HG03565 (cell line): ENCODE measurements around the gene NFE2L3.
A peak's percentile ranks its signal among the peaks of the same experiment; 100 is the strongest.
"Not testable (repeated sequence)": the region's sequence is repeated elsewhere in the genome, so short reads cannot be mapped to it uniquely, and the experiment has no call there.

Source experiments
- ATAC-seq: cut with Tn5 transposase; IDR thresholded peaks from one replicate; pipeline ENCODE4 v1.9.1; 2021; ENCODE audit warnings: mild to moderate bottlenecking, moderate library complexity; ENCODE audit not compliant: unreplicated experiment

The NFE2L3 gene

DNA sequence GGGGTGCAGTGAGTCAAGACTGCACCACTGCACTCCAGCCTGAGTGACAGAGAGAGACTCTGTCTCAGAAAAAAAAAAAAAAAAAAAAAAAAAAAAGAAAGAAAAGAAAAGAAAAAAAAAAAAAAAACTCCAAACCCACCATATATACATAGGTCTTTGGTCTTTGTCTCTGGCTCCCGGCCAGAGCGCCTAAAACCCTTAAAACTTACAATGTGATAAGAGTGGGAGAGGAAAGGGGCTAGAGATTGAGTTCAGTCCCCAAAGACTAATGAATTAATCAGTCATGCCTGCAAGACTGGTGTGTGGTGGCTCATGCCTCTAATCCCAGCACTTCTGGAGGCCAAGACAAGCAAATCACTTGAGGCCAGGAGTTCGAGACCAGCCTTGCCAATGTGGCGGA lies 6.8 kb upstream of the NFE2L3 start:
- no peak for ATAC-seq

DNA sequence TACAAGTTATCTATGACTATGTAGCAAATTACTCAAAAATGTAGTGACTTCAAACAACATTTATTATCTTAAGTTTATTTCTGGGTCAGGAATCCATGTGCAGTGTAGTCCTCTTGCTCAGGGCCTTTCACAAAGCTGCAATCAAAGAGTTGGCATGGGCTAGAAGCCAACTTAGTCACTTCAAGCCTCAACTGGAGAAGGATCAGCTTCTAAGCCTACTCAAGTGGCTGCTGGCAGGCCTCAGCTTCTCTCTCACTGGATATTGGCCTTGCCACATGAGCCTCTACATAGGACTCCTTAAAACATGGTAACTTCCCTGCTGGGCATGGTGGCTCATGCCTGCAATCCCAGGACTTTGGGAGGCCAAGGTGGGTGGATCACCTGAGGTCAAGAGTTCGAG lies 5.0 kb upstream of the NFE2L3 start:
- ATAC-seq: no peak

DNA sequence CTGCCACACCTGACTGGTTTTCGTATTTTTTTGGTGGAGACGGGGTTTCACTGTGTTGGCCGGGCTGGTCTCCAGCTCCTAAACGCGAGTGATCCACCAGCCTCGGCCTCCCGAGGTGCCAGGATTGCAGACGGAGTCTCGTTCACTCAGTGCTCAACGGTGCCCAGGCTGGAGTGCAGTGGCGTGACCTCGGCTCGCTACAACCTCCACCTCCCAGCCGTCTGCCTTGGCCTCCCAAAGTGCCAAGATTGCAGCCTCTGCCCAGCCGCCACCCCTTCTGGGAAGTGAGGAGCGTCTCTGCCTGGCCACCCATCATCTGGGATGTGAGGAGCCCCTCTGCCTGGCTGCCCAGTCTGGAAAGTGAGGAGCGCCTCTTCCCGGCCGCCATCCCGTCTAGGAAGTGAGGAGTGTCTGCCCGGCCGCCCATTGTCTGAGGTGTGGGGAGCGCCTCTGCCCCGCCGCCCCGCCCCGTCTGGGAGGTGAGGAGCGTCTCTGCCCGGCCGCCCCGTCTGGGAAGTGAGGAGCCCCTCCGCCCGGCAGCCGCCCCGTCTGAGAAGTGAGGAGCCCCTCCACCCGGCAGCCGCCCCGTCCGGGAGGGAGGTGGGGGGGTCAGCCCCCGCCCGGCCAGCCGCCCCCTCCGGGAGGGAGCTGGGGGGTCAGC lies 4.2 kb upstream of the NFE2L3 start:
- not testable (repeated sequence) for ATAC-seq

DNA sequence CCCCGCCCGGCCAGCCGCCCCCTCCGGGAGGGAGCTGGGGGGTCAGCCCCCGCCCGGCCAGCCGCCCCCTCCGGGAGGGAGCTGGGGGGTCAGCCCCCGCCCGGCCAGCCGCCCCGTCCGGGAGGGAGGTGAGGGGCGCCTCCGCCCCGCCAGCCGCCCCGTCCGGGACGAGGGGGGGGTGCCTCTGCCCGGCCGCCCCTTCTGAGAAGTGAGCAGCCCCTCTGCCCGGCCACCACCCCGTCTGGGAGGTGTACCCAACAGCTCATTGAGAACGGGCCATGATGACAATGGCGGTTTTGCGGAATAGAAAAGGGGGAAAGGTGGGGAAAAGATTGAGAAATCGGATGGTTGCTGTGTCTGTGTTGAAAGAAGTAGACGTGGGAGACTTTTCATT lies 3.7 kb upstream of the NFE2L3 start:
- not testable (repeated sequence) for ATAC-seq

- ATAC-seq: no peak
Measured at GRCh38 chr7:26149391-26149977, 2.5 kb upstream of the NFE2L3 start.

GRCh38 chr7:26151096-26151495 lies 902 bp upstream of the NFE2L3 start:
- no peak for ATAC-seq

- no peak for ATAC-seq
Measured at GRCh38 chr7:26151650-26151952, 397 bp upstream of the NFE2L3 start.

- ATAC-seq: peak; percentile 11
Measured at GRCh38 chr7:26152782-26153240, 813 bp downstream of the NFE2L3 start.

- no peak for ATAC-seq
Measured at GRCh38 chr7:26153241-26153822, 1.3 kb downstream of the NFE2L3 start.

DNA sequence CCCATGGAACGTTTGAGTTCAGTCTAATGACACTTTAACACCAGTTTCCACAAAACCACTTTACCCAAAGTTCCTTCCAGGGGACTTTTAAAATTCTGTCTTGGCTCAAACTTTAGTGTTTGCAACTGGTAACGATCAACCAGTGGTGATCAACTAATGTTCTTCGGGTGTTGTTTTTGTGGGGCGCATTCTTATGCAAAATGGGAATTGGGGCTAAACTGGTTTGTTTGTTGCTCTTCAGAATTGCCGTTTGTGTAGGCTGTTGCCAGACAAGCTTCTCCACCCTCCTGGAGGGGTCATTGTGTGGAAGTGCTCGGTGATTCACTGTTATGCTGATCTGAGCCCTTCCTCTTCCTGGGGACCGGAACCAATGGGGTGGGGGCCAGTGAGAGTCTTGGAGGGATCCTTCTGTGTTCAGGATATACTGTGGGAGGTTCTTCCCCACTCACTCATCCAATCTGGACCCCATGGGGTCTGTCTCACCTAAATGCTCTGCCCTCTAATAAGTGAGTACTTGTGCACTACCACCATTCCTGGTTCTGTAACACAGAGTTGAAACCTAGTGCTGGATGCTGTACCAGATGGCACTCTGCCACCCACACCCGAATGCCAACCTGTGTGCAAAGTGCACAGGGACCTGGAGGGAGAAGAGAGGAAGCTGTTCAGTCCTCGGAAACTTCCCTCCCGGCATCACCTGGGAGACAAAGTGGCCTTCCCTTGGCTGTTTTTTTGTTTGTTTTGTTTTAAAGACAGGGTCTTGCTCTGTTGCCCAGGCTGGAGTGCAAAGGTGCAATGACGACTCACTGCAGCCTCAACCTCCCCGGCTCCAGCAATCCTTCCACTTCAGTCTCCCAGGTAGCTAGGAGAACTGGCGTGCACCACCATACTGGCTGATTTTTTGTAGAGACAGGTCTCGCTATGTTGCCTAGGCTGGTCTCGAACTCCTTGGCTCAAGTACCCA lies 2.1 kb downstream of the NFE2L3 start:
- no peak for ATAC-seq

- ATAC-seq: no peak
Measured at GRCh38 chr7:26155531-26156375, 3.8 kb downstream of the NFE2L3 start.

DNA sequence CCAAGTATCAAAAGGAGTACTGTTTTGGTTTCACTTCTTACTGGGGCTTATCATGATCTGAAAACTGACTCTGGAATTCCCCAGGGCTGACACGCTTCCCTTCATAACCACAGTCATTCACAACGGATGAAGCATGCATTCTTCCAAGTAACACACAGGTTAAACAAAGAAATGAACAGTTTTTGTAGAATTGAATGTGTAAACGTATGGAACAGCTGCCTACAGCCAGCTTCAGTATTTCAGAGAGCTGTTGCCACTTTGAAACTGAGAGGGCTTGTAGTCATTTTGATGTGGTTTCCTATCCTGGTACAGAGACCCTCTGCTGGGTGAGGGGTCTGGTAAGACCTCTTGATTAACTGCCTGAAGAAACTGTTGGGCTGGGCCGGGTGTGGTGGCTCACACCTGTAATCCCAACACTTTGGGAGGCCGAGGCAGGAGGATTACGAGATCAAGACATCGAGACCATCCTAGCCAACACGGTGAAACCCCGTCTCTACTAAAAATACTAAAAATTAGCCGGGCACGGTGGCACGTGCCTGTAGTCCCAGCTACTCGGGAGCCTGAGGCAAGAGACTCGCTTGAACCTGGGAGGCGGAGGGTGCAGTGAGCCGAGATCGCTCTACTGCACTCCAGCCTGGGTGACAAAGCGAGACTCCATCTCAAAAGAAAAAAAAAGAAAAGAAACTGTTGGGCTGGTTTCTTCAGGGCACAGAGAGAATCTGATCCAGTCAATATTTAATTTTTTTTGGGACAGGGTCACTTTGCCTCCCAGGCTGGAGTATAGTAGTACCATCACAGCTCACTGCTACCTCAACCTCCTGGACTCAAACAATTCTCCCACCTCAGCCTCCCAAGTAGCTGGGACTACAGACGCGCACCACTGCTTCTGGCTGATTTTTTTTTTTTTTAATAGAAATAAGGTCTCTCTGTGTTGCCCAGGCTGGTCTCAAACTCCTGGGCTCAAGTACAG lies 4.7 kb downstream of the NFE2L3 start:
- peak; percentile 23 for ATAC-seq

DNA sequence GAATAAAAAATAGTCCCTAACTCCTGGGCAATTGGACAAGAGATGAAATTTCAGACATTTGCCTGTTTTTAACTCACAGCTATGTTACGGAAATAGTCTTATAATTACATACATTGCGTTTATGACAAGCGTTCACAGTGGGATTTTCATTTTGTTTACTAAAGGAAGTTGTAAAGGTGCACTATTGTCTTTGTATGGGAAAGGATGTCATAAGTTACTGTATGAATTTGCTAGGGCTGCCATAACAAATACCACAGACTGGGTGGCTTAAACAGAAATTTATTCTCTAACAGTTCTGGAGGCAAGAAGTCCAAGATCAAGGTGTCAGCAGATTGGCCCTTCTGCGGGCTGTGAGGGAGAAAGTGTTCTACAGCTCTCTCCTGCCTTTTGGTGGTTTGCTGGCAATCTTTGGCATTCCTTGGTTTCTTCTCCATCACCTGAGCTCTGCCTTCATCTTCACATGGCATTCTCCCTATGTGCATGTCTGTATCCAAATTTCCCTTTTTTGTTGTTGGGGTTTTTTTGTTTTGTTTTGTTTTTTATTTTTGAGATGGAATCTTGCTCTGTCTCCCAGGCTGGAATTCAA lies 5.6 kb downstream of the NFE2L3 start:
- no peak for ATAC-seq

- no peak for ATAC-seq
Measured at GRCh38 chr7:26159243-26159642, 7.2 kb downstream of the NFE2L3 start.

DNA sequence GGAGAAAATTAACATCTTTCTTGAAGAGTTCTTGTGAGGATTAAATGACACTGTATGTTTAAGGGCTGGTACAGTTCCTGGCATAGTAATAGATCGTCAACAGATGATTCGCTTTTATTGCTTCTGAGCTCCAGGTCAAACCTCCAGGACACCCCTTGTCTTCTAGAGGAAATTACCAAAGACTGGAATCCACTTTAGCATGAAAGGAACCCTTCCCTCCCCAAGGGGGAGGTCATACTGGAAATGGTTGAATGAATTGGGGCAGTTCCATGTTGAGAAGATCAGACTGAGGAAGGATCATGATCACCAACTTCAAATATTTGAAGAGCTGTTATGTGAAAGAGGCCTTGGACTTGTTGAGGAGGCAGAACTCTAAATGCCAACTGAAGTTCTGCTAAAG lies 8.9 kb downstream of the NFE2L3 start:
- ATAC-seq: no peak

- no peak for ATAC-seq
Measured at GRCh38 chr7:26162431-26162830, 10.4 kb downstream of the NFE2L3 start.

- not testable (repeated sequence) for ATAC-seq
Measured at GRCh38 chr7:26163804-26164203, 11.8 kb downstream of the NFE2L3 start.

DNA sequence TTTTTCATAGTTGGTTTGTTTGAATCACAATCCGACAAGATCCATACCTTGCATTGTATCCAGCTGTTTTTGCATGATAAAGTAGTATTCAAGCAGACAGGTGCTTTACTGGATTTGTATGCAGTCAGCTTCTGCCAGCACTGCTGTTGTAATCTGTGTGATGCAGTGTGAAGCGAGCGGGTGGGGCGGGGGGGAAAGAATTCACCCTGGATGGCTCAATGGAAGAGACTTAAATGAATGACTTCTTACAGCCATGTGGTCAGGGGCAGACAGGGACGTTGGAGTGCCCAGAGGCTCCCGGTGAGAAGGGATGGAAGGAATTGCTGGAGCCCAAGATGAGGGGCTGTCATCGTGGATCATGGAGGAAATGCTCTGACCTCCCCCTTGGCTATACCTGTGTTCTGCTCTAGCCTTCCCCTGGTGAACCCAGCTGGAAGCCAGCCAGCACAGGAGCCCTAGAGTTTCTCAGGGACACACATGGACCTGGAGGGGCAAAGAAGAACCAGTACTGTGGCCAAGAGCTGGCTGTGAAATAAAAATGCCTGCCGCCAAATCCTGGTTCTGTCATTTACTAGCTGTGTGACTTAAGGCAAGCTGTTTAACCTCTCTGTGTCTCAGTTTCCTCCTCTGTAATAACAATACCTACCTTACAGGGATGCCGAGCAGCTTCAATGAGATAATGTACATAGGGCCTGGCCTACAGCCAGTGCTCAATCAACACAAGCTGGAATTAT lies 14.1 kb downstream of the NFE2L3 start:
- no peak for ATAC-seq
